Epithelial cell of prostate (primary cell): ENCODE data around the gene C11orf97.
"Not testable (repeated sequence)": the region's sequence is repeated elsewhere in the genome, so short reads cannot be mapped to it uniquely, and the experiment has no call there.

Source experiments
- DNase-seq: peaks from one replicate; pipeline ENCODE4 v3.0.0-alpha.2; 2011; ENCODE audit warnings: low read depth, low spot score
- H3K27ac ChIP-seq: fragments of 450-650 bp; 2 replicates; pipeline ENCODE4 v1.5.1; 2017; ENCODE audit warnings: mild to moderate bottlenecking

The C11orf97 gene

GRCh38 chr11:94555752-94556329 is 43.6 kb downstream of the C11orf97 start:
- H3K27ac ChIP-seq, DNase-seq: not testable (repeated sequence)

DNA sequence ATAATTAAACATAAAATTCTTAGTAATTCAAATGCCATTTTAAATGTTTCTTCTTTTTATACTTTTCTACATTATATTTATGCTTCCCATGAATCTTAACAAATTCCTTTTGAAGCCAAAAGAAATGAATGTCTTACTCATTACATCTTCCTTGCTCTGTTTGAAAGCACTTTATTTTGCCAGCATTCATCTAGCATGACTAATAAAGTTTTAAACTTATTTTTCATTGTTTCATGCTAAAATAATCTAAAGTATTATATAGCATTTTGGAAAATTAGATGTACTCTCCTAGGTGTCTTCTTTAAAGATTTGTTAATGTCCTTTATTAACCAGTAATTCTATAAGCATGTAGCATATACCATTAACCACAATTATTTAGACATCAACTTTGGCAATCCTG is 45.2 kb downstream of the C11orf97 start:
- DNase-seq, result no peak
- no peak overlapping the region for H3K27ac ChIP-seq

- no peak for DNase-seq
- no peak overlapping the region for H3K27ac ChIP-seq
These were observed 45.7 kb downstream of the C11orf97 start for GRCh38 chr11:94557992-94558391.

DNA sequence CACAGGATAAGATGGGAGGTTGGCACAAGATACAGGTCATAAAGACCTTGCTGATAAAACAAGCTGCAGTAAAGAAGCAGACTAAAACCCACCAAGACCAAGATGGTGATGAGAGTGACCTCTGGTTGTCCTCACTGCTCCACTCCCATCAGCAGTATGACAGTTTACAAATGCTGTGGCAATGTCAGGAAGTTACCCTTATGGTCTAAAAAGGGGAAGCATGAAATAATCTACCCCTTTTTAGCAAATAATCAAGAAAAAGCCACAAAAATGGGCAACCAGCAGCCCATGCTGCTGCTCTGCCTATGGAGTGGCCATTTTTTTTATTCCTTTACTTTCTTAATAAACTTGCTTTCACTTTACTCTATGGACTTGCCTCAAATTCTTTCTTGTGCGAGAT is 46.2 kb downstream of the C11orf97 start:
- no peak overlapping the region for H3K27ac ChIP-seq
- no peak for DNase-seq

- no peak for DNase-seq
- no peak overlapping the region for H3K27ac ChIP-seq
These were observed 46.7 kb downstream of the C11orf97 start for GRCh38 chr11:94558932-94559331.

GRCh38 chr11:94559361-94559760 is 47.1 kb downstream of the C11orf97 start:
- DNase-seq, result no peak
- no peak overlapping the region for H3K27ac ChIP-seq

DNA sequence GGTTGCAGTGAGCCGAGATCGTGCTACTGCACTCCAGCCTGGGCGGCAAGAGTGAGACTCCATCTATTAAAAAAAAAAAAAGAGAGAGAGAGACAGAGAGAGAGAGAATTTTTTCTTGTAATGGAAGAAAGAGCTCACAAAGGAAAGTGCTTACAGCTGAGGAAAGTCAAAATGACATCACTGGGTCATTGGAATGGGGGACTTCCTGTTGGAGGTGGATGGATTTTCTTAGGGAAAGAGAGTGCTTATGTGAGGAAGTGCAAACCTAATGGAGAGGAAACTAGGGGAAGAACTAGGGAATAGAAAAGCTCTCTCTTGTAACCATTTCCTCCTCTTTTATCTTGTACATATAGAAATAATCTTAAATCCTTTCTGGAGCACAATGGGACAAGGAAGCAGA is 48.6 kb downstream of the C11orf97 start:
- H3K27ac ChIP-seq, result no peak overlapping the region
- no peak for DNase-seq

DNA sequence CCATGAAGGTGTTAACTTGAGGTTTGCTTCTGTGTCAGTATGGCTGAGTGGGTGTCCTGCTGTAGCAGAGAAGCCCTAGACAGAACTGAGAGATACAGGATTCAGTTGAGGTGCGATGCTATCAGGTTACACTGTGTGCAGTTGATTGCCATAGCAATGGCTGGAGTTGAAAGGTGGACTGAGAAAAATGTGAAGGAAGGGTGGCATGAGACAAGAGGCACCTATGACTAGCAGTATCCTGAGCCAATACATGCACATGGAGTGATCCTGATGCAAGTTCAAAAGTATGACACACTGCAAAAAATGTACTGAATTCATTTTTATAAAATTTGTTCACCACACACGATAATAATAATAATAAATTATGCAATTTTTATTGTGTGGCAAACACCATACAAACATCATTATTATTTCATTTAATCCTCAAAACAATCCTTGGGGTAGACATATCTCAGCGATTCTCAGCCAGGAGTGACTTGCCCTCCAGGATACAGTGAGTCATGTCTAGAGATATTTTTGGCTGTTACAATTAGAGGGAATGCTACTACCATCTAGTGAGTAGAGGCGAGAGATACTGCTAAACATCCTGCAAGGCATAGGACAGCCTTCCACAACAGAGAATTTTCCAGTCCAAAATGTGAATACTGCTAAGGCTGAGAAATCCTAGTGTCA is 51.1 kb downstream of the C11orf97 start:
- no peak overlapping the region for H3K27ac ChIP-seq
- DNase-seq, result no peak

- no peak for DNase-seq
- no peak overlapping the region for H3K27ac ChIP-seq
These were observed 51.7 kb downstream of the C11orf97 start for GRCh38 chr11:94563848-94564467.

- no peak within 1 kb of the TSS for H3K27ac ChIP-seq
- DNase-seq, result no peak
These were observed 55.0 kb downstream of the C11orf97 start, which contains the start of gene PIWIL4 for GRCh38 chr11:94567181-94567670. PIWIL4 (plus strand) TSS chr11:94567368; CDS start chr11:94567519, 151 bp downstream.

GRCh38 chr11:94568200-94568599 is 55.9 kb downstream of the C11orf97 start:
- no peak for DNase-seq
- no peak overlapping the region for H3K27ac ChIP-seq

DNA sequence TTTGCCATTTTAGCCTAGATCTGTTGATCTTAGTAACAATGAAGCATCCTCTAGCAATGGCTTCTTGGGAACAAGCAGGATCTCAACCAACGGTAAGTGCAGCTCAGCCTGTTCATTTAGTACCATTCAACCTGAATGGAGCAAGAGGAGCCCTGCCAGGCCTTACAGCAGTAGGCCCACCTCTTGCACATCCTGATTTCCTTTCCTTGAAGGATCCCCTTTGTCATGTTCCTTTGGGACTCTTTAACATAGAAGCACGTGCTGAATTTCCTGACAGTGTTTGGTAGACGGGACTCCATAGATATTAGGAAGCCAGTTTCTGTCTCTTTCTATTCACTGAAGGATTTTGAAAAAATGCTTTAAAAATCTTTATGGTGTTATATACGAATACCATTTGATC is 56.5 kb downstream of the C11orf97 start:
- no peak for DNase-seq
- H3K27ac ChIP-seq, result no peak overlapping the region

GRCh38 chr11:94572975-94573374 is 60.7 kb downstream of the C11orf97 start:
- H3K27ac ChIP-seq, DNase-seq: not testable (repeated sequence)

GRCh38 chr11:94574193-94574961 is 62.1 kb downstream of the C11orf97 start:
- no peak for DNase-seq
- no peak overlapping the region for H3K27ac ChIP-seq

DNA sequence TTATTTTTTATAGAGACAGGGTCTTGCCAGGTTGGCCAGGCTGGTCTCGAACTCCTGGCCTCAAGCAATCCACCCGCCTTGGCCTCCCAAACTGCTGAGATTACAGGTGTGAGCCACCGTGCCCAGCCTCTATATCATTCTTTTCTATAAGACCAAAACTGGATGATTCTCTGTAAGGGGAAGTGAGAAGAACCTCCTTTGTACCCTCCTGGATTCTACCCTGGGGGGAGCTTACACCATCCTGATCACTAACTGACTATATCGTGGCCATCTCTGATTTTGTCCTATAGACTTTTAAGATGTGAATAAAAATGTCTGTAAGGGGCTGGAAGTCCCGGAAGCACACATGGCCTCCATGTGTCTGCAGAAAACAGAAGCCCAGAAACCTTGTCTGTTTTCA is 64.0 kb downstream of the C11orf97 start:
- DNase-seq, result no peak
- H3K27ac ChIP-seq, result no peak overlapping the region

DNA sequence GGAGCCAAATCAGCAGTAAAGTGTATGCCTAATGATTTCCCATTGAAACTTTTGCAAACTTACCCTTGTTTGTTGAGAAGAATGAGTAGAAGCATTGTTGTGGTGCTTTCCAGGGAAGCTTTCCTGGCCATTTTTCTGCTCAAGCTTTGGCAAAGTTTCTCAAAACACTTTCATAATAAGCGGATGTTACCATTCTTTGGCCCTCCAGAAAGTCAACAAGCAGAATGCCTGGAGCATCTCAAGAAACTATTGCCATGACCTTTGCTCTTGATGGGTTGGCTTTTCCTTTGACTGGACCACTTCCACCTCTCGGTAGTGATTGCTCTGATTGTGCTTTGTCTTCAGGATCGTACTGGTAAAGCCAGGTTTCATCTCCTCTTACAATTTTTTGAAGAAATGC is 65.6 kb downstream of the C11orf97 start:
- no peak for DNase-seq
- no peak overlapping the region for H3K27ac ChIP-seq
